Raji (cell line): ENCODE results near the gene ZNF282.

Experiments
- POLR2A ChIP-seq: IDR thresholded peaks from 2 replicates; pipeline ENCODE4 v1.6.1; 2011; ENCODE audit warnings: low read depth, low read length, control low read depth; ENCODE audit not compliant: insufficient read depth

ZNF282 gene

DNA sequence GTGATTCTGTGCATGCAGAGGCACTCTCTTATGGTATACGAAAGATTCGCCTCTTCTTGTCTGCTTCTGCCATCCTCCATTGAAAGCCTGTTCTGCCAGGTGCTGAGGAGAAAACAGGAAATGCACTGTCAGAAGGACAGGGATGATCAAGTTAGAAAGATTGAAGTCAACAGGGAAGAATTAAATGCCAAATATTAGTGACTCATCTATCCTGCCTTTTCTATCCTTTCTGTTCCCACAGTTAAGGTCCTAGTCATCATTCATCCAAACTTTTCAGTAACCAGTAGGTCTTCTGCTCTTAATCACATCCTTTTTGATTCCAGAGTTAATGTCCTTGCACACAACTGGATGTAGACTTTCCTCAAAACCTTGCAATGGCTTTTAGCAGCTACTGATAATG, 61.8 kb downstream of the ZNF282 start:
- TF ChIP-seq POLR2A = no peak

DNA sequence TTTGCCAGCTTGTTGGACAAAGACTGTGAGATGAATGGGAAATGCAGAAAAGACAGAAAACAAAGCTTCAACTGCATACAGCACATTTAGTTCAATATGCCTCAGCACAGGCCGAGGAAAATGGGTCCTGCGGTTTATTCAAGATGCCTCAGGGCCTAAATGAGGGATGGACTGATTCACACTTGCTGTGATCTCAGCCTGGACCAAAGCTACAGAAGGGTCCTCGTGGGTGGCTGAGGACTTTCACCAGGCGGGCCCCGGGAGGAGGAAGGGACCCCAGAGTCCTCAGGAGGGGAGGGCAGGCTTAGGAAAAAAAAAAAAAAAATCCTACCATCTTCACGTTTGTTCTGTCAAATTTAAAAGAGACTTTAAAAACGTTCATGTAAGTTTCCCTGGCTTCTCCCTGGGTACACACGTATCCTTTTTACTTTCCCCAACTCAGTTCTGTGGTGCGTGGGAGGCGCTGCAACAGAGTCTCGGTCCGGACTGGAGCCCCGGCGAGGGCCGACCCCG, 66.0 kb downstream of the ZNF282 start:
- TF ChIP-seq POLR2A = no peak

DNA sequence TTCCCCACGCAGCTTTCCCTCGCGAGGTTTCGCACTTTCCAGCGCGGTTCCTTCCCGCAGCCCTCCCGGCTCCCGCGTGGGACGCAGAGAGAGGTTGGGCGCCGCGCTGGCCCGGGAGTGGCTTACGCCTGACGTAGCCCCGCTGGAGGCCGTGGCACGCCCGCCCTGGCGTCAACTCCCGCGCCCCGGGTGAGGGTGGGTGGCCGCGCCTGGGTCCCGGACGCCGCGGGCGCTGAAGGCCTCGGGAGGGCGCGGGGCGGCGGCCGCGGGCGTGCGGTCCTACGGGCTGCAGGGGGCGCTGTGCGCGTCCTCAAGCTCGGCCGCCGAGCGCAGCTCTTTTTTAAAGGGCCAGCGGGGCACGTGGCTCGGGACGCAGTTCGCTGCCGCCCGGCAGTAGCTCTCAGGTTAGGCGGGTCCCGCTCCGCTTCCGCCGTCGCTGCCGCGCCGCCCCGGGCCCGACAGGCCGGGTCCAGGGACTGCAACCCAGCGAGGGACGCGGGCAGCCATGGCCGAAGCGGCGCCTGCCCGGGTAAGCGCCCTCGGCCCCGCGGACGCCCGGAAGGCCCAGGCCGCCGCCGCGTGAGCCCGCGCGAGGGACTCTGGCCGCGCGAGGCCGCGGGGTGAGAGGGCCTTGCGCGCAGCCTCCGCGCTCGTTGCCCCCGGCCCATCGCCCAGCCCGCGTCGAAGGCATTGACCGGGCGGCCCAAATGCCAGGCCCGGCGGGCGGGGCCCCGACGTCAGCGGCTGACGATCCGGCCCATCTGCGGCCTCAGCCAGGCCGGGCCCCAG, 66.7 kb downstream of the ZNF282 start, which contains the start of gene ZNF783:
Gene ZNF783, plus strand, starts transcription at position 368 of the 789 bp plus-strand sequence. Its CDS starts 138 bp downstream, at position 506.
- TF ChIP-seq POLR2A = peak; percentile 59

GRCh38 chr7:149266451-149266850, 71.1 kb downstream of the ZNF282 start:
- TF ChIP-seq POLR2A = no peak

DNA sequence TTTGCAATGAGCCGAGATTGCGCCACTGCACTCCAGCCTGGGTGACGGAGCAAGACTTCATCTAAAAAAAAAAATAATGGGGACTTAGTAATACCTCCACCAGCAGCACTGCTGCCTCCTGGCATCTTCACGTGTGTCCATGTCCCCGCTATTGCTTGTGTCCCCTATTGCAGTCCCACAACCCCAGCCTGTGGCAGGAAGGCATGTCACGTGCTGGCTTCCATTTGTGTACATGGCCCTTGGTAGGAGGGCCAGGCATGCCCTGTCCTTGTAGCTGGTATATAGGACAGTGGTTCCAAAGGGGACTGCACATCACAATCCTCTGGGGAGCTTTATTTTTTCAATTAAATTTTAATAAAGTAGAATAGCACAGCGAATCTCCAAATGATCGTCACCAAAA, 72.4 kb downstream of the ZNF282 start:
- TF ChIP-seq POLR2A = no peak
